NB4 (cell line): ENCODE data around the gene SLC16A10.

ENCODE experiments used
- DNase-seq: peaks from one replicate; pipeline ENCODE4 v3.0.0; 2010; ENCODE audit warnings: low read depth
- H3K4me3 ChIP-seq: one replicate; pipeline ENCODE4 v1.5.1; 2011; ENCODE audit warnings: mild to moderate bottlenecking, low read depth, low read length, moderate library complexity
- MYC ChIP-seq: IDR thresholded peaks from 2 replicates; pipeline ENCODE4 v1.6.1; 2011; ENCODE audit warnings: low read depth, low read length
- POLR2A ChIP-seq: IDR thresholded peaks from 2 replicates; pipeline ENCODE4 v1.6.1; 2011; ENCODE audit warnings: mild to moderate bottlenecking; ENCODE audit not compliant: insufficient read length; ENCODE audit errors: extremely low read depth
- TF ChIP-seq, protein P1 (sequence below): IDR thresholded peaks from 2 replicates; pipeline ENCODE4 v1.6.1; 2011; ENCODE audit warnings: low read depth, low read length
- TF ChIP-seq, protein P2 (sequence below): IDR thresholded peaks from one replicate; pipeline ENCODE4 v1.5.1; 2012; ENCODE audit warnings: low read depth, low read length

Gene SLC16A10

DNA sequence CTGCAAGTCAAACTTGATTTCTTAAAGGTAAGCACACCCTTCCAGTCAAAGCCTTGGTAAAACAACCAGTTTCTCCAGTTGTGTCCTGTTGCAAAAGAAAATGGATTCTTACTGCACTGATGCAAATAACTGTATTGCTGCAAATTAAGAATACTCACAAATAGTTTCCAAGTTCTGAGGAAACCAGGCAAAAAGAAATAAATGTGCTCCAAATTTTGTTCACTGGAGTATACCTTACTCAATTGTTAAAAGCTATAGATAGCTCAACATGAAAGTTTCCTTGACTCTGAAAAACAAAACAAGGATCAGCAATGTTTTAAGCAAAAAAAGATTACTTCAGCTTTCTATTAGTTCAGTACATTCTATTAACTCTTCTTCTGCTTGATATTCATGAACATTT is 75.2 kb downstream of the SLC16A10 start:
- TF ChIP-seq POLR2A (no peak), MYC (no peak)
- TF ChIP-seq, protein P1, sequence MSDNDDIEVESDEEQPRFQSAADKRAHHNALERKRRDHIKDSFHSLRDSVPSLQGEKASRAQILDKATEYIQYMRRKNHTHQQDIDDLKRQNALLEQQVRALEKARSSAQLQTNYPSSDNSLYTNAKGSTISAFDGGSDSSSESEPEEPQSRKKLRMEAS, result no peak
- TF ChIP-seq, protein P2, sequence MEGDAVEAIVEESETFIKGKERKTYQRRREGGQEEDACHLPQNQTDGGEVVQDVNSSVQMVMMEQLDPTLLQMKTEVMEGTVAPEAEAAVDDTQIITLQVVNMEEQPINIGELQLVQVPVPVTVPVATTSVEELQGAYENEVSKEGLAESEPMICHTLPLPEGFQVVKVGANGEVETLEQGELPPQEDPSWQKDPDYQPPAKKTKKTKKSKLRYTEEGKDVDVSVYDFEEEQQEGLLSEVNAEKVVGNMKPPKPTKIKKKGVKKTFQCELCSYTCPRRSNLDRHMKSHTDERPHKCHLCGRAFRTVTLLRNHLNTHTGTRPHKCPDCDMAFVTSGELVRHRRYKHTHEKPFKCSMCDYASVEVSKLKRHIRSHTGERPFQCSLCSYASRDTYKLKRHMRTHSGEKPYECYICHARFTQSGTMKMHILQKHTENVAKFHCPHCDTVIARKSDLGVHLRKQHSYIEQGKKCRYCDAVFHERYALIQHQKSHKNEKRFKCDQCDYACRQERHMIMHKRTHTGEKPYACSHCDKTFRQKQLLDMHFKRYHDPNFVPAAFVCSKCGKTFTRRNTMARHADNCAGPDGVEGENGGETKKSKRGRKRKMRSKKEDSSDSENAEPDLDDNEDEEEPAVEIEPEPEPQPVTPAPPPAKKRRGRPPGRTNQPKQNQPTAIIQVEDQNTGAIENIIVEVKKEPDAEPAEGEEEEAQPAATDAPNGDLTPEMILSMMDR, result no peak
- DNase-seq, result peak; percentile 15
- no peak overlapping the region for H3K4me3 ChIP-seq

DNA sequence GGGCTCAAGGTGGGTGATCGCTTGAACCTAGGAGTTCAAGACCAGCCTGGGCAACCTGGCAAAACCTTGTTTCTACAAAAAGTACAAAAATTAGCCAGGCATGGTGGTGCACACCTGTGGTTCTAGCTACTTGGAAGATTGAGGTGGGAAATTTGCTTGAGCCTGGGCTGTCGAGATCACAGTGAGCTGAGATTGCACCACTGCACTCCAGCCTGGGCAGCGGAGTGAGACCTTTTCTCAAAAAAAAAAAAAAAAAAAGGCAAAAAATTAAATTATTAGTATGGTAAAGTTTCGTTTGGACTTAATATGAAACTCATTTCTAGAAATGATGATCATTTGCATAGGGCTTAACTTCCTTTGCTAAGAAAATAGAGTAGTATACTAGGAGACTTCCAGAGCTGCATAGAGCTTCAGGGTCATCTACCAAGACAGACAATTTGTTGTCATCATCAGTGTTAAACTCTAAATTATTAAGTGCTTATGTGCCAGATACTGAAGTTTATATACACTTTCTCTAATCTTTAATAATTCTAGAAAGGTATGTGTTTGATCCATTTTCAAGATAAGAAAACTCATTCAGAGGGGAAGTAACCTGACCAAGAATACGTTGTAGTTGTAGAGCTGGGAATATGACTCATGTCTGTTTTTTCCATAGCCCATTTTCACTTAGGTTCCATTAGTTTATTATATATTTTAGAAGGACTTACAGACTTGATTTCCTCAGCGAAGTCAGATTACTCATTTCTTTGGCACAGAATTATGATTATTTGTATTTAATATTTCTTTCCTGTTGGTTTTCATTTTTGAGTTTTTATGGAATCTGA is 84.5 kb downstream of the SLC16A10 start:
- H3K4me3 ChIP-seq, result no peak overlapping the region
- TF ChIP-seq POLR2A (no peak), MYC (no peak)
- TF ChIP-seq, protein P1, result no peak
- TF ChIP-seq, protein P2, result no peak
- DNase-seq, result no peak

DNA sequence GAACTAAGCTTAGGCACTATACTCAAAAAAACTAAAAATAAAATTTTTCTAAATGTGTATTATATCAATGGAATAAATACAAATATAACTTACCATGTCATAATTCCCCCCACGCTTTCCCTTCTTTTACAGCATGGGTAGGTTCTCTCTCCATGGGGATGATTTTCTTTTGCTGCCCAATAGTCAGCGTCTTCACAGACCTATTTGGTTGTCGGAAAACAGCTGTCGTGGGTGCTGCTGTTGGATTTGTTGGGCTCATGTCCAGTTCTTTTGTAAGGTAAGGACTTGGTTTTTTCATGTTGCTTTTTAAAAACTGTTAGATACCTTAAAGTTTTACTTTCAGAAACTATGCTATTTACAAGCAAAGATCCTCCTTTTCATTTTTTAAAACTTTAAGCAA is 85.3 kb downstream of the SLC16A10 start:
- no peak overlapping the region for H3K4me3 ChIP-seq
- DNase-seq, result no peak
- TF ChIP-seq, protein P2, result no peak
- no peak for TF ChIP-seq POLR2A
- no peak for TF ChIP-seq MYC
- TF ChIP-seq, protein P1, result no peak

DNA sequence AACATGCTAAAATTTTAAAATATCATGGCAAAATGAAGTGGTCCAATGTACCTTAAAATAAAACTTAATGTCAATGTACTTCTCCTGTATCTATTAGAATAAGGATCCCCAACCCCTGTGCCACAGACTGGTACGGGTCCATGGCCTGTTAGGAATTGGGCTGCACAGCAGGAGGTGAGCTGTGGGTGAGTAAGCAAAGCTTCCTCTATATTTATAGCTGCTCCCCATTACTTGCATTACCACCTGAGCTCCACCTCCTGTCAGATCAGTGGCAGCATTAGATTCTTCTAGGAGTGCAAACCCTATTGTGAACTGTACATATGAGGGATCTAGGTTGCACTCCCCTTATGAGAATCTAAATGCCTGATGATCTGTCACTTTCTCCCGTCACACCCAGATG is 86.0 kb downstream of the SLC16A10 start:
- no peak for DNase-seq
- no peak overlapping the region for H3K4me3 ChIP-seq
- TF ChIP-seq, protein P1, result no peak
- TF ChIP-seq POLR2A (no peak), MYC (no peak)
- TF ChIP-seq, protein P2, result no peak

DNA sequence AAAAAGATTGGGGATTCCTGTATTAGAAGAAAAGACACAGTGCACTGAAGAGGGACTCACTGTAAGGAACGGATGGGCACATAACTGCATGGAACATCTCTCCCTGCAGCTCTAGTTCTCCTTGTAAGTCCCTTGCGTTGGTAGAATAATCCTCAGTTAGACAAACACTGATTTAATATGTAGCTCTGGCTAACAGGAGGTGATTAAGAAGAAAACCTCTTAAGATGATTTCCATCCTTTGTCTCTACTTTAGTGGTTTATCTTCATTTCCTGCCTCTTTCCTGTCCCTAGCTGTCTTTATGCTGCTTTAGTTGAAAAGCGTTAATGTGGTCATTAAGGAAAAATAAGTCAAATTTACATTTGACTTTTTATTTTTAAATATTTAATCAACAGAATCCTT is 86.6 kb downstream of the SLC16A10 start:
- DNase-seq, result no peak
- no peak for TF ChIP-seq MYC
- no peak for TF ChIP-seq POLR2A
- TF ChIP-seq, protein P1, result no peak
- TF ChIP-seq, protein P2, result no peak
- H3K4me3 ChIP-seq, result no peak overlapping the region

DNA sequence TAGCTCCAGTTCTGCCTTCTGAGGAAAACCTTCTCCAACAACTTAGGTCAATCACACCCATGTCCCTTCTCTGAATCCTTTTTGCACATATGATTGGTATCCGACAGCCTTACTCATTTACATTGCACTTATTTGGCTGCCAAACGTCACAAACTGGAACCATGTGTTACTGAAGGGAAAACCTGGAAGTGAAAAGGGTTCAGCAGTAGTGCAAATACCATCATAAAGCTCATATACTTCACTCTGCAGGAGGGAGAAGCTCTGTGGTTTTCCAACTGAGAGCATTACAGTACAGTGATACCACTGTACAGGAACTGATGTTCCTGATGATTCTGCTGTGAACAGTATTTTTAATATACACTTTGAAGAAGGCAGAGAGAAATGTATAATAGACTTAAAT is 87.8 kb downstream of the SLC16A10 start:
- peak; percentile 10 for DNase-seq
- H3K4me3 ChIP-seq, result no peak overlapping the region
- TF ChIP-seq, protein P1, result no peak
- TF ChIP-seq MYC, result no peak
- TF ChIP-seq, protein P2, result no peak
